ENCODE measurements around the gene SLC9A9.
"Not testable (repeated sequence)": the region's sequence is repeated elsewhere in the genome, so short reads cannot be mapped to it uniquely, and the experiment has no call there.

SLC9A9 gene

DNA sequence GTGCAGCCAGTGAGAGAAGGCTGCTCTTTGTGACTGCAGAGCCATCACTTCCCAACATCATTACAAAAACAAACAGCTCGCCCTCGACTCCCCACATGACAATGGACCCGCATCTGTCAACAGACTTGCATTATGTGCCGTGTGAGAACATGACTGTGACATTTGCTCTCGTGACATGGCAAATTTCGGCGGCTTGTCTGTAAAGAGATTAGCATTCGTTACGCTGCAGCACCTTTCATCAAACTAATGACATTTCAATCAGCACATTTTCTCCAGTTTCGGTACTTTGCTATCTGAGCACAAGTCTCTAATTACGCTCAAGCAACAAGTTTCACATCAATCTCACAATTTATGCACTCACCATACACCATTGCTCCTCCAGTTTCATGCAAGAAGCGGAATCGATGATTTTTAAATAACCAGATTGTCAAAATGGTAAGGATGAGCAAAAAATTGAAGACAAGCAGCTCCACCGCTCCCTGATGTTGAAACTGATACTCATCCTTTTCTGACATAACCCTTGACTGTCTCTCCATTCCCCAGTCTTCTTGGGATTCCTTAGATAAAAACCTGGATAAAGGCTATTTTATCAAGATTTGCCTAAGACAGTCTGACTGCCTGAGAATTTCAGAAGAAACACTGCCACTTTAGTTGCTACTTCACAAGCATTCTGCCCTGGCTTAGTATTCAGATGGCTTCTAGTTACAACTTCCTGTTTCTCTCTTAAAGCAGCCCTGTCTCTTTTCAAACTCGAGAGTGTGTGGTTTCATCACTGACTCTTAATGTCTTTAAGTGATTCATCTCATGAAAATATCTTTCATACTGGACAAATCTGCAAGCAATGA, at the start of gene SLC9A9:
TSS of gene SLC9A9 (minus strand) at position 682 of the 845 bp plus-strand sequence. CDS start at position 536, 146 bp downstream.
- DNase-seq (ENCODE audit: low read depth), result no peak

DNA sequence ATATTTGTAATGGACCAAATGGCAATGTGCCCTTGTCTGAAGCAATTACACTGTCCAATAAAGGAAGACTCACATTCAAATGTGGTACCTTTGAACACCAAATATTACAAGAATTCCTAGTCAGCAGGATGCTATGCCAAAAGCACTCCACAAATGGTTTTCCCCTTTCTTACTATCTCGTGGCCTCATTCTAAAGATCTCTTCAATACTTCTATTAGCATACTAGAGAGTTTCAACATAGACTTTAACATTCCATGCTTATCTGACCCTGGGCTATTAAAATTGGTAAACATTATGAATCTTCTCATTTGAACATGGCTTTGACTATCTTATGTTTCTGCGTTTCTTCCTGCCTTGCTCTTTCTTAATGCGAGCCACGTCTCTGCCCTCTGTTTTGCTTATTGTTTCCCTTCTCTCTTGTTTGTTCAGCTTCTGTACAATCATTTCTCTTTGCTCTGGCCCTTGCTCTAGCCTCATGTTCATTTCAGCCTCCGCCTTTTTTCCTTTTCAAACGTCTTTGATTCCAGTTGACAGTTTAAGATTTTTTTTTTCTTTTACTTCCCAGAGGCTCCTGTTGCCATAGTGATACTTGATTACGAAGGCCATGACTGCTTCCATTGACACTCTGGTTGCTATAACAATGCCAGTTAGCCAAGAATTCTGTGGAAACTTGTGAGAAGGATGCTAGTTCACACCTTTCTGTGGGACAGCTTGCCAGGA, 49.5 kb upstream of the SLC9A9 start:
- no peak for DNase-seq (ENCODE audit: low read depth)

DNA sequence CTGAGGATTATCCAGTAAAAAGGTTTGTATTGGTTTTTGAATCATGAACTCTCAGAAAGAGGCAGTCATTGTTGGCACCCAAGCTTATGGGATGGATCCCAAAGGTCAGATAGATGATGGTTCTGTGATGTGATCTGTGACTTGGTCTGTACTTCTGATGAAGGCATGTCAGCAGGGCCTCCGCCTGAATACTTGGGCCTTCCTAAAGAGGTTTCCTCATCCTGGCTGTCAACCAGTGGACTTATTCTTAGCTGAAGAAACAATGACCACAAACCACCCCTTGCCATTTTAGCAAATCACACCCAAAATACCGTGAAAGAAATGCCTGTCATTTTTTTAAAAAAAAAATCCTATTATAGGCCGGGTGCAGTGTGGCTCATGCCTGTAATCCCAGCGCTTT, 48.2 kb upstream of the SLC9A9 start:
- DNase-seq (ENCODE audit: low read depth), result no peak

DNA sequence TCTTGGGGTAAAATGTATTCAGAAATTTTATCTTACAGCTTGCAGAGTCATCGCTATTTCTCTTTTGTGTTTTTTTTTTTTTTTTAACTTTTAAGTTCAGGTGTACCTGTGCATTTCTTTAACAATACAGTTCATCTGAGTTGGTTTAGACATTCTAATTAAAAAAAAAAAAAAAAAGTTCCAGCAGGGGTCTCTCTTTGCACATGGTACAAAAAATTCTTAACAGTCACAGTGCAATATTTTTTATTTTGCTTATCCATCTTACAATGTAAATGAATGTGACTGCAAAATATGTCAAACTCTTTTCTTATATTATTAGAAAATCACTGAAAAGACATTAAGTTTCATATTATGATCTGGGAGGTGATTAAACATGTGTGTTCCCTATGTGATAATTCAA, 47.5 kb upstream of the SLC9A9 start:
- no peak for DNase-seq (ENCODE audit: low read depth)

DNA sequence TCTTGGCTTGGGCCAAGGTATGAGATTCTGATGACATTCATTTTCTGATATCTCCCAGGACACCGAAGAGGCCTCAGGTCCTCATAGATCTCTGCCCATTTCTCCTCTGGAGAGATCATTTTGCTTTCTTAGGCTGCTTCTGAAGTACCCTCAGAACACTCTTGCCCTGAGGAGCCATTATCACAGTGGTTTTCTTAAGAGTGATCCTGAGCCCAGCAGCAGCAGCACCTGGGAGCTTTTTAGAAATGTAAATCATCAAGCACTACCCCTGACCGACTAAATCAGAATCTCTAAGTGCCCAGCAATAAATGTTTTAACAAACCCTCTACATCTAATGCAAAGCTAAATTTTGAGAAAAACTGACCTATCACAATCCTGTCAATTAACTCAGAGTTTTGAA, 40.6 kb upstream of the SLC9A9 start:
- no peak for DNase-seq (ENCODE audit: low read depth)

DNA sequence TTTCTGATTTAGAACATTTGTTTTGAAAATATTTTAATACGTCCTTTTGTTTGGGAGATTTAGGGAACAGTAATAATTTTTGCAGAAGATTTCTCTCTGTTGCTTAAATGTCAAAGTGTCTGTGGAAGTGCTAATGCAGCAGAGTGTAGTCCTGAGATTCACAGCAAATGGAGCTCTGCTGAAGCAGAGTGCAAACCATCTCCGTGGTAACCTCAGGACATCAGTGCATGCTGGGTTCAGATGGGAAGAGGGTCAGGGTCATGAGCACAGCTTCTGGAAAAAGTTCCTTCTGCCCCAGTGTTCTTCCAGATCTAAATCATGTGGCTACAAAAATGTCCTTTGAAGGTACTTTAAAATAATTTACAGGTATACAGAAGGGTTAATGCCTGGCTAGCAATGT, 39.9 kb upstream of the SLC9A9 start:
- no peak for DNase-seq (ENCODE audit: low read depth)

DNA sequence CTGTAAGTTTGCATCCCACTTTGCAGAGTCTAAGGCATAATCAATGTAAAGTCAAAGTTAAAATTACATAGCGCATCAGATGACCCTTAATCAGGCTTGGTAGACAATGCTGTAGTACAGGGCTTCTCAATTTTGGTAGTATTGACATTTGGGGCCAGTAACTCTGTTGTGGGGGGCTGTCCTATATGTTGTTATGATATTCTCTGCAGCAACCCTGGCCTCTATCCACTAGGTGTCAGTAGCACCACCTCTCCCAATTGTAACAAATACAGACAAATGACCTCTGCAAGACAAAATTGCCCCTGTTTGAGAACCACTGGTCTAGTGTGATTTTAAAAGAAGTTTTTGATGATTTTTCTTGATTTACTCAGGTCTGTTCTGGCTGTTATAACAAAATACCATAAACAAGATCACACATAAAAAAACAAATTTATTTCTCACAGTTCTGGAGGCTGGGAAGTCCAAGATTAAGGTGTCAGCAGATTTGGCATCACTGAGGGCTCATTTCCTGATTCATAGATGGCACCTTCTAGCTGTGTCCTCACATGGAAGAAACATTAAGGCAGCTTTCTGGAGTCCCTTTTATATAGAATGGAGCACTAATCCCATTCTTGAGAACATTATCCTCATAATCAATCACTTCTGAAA, 37.6 kb upstream of the SLC9A9 start:
- no peak for DNase-seq (ENCODE audit: low read depth)

DNA sequence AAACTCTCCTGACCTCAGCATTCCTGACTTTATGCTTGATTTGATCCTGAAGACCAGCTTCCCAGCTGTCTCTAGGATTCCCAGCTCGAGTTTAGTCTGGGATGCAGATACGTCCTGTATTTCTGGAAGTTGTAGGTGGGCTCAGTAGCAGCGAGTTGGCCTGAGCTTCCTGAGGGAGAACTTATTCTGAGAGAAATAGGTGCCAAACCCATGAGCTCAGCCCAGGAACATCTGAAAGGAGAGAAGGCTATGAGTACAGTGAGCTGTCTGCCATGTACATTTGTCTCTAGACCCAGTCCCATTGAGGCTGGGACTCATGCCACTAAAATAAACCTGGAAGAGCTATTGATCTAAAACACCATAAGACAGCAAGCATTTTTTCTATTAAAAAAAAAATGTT, 36.6 kb upstream of the SLC9A9 start:
- no peak for DNase-seq (ENCODE audit: low read depth)

DNA sequence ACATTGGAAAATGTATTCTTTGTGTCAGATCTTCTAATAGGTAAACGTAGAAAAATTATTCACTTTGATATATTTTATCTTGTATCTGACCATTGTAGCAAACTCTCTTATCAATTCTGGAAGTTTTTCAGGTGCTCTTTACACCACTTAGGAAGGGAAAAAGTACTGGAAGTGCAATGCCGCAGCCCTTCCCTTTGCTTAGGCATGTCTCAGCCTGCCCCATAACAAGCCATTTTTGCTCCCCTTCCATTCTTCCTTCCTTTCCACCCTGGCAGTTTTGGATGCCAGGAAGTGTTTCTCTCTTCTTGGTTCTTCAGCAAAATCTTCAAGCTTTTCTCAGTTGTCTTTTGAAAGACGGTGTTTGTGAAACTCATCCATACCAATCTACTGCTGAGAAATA, 34.9 kb upstream of the SLC9A9 start:
- DNase-seq (ENCODE audit: low read depth), result no peak

DNA sequence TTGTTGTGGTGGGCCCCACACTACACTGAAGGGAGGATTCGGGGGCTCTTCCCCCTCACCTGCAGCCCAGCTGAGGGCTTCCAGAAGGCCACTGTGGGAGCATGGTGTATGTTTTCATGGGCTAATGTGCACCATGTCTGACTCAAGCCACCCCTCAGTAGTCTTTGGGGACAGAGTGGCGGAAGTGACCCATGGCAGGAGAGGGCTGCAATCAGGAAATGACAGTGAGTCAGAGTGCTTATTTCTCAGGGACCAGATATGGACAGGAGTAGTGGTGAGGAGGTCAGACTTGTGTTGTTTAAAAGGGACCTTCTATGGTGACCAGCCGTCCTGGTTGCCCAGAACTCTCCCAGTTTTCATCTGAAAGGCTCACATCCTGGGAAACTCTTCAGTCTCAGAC, 32.8 kb upstream of the SLC9A9 start:
- DNase-seq (ENCODE audit: low read depth), result no peak

DNA sequence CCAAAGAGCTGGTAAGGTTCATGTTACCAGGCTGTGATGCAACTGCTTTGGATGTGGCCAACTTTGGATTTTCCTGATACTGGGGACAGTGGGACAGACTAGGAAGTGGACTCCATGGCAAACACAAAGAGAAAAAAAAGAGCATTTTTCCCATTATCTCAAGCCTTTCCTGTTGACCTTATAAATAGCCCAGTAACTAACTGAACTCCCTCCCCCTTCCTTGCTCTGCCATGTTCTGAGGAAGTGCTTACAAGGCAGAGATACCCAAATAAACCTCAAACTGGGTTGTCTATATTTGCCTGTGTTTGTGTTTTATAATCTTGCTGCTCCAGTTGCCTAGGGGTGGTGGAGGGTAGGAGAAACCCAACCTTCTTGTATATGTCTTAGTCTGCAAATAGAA, 27.3 kb upstream of the SLC9A9 start:
- DNase-seq (ENCODE audit: low read depth), result no peak

DNA sequence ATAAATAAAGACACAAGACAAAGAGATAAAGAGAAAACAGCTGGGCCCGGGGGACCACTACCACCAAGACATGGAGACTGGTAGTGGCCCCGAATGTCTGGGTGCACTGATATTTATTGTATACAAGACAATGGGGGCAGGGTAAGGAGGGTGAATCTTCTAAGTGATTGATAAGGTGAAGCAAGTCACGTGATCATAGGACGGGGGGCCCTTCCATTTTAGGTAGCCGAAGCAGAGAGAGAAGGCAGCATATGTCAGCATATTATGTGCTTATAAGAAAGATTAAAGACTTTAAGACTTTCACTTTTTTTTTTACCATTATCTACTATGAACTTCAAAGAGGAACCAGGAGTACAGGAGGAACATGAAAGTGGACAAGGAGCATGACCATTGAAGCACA, 25.3 kb upstream of the SLC9A9 start:
- not testable (repeated sequence) for DNase-seq (ENCODE audit: low read depth)

DNA sequence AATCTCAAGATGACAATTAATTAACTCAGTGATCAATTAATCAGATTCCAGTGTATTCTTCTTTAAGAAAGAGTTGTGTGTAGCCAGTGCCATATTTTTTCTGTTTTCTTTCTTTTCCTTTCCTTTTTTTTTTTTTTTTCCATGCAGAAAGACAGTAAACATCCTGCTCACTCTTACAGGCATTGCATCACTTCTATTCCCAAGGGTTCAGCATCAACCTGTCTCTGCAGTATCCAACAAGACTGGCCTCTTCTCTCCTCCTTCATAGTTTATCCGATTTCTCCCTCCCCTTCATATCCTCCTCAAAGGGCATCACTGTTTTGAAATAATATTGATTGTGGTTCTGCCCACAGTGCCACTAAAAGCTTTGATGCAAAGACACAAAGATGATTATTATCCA, 17.0 kb upstream of the SLC9A9 start:
- no peak for DNase-seq (ENCODE audit: low read depth)

DNA sequence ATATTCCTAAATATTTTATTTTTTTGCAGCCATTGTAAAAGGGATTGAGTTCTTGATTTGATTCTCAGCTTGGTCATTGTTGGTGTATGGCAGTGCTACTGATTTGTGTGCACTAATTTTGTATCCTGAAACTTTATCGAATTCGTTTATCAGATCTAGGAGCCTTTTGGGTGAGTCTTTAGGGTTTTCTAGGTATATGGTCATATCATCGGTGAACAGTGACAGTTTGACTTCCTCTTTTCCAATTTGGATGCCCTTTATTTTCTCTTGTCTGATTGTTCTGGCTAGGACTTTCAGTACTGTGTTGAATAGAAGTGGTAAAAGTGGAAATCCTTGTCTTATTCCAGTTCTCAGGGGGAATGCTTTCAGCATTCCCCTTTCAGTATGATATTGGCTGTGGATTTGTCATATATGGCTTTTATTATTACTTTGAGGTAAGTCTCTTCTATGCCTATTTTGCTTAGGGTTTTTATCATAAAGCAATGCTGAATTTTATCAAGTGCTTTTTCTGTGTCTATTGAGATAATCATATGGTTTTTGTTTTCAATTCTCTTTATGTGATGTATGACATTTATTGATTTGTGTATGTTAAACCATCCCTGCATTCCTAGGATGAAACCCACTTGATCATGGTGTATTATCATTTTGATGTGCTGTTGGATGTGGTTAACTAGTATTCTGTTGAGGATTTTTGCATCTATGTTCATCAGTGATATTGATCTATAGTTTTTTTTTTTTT, 11.4 kb upstream of the SLC9A9 start:
- no peak for DNase-seq (ENCODE audit: low read depth)

DNA sequence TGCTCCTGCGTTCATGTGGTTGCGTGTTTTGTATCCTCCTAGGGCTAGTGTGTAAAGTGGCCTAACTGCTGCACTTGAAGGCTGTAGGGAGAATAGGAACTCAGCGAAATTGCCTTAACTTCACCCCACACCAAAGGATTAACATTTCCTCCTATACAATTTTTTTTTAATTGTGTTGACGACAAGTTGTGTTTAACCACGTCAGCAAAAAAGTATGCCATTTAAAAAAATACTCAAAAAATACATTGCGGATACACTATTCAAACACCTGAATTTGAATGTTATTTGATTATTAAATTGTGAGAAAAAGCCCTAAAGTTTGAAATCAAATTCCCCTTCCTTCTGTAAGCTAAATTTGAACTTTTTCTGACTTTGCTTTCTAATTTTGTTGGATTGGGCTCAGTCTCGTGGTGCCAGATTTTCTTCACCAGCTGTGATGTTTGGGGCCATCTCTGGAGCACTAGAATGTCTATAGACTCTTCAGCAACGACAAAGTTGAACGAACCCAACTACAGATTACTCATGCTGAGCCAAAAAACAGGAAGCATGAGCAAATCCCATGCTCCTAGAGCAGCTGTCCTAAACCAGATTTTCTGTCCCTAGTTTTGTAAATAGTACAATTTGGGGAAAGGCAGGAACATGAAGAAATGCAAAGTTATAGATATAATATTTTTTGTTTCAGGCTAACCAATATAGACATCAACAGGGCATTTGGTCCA, 8.1 kb upstream of the SLC9A9 start:
- DNase-seq (ENCODE audit: low read depth), result no peak

DNA sequence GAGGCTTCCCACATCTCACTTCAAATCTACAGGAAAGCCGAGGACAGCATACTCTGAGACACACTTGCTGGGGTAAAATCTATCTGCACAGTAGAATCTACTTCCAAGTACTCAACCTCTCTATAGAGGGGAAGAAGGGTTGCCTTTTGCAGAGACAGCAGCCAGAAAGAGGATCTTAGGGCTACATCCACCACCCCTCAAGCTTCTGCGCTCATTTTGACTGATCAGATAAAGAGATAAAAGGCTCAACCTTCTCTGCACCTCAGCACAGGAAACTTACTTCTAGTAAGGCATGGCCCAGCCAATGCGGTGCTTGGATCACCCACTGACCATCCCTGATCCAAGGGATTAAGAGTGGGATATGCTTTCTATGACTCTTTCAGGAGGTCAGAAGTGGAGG, 6.9 kb upstream of the SLC9A9 start:
- DNase-seq (ENCODE audit: low read depth), result no peak

DNA sequence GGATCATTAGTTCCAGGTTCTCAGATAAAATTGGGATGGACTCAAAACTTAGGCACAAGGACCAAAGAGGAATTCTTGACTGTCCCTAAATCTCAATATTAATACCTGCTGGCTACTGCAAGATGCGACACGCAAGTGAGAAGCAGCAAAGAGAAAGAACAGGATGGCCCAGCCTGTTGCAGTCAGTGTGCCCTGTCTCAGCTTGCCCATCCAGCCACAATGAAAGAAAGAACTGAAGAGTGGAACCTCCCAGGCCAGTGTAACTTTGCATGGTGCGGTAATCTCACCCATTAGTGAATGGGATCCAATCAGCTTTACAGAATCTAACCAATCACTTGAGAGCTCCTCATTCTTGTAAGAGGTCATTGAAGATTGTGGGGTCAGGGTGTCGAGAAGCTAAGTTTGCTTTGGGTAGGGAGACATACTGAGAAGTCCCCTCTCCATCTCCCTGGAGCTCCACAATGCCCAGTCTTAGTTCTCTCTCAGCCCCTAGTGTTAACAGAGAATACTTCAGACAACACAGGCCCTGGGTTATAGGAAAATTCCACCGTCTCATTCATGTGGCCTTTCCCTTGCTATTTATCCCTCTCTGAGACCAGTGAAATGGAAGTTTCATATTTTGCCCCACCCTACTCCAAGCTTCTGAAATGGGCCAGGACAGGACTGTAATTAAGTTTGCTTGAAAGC, 3.2 kb upstream of the SLC9A9 start:
- DNase-seq (ENCODE audit: low read depth), result no peak

DNA sequence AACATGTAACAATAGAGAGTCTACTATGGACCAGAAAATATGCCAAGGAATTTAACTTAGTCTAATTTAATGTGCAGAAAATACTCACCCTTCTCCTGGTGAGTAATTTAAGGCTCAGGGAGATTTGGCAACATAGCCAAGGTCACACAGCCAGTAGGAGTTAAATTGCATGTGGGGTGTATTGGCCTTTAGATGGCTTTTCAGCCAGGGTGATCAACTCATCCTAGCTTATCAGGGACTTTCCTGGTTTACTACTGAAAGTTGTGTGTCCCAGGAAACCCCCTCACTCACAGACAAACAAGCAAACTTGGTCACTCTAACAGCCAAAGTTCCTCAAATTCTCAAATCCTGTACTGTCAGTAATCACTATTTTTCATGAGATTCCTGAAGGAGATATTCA, 2.6 kb upstream of the SLC9A9 start:
- DNase-seq (ENCODE audit: low read depth), result no peak

DNA sequence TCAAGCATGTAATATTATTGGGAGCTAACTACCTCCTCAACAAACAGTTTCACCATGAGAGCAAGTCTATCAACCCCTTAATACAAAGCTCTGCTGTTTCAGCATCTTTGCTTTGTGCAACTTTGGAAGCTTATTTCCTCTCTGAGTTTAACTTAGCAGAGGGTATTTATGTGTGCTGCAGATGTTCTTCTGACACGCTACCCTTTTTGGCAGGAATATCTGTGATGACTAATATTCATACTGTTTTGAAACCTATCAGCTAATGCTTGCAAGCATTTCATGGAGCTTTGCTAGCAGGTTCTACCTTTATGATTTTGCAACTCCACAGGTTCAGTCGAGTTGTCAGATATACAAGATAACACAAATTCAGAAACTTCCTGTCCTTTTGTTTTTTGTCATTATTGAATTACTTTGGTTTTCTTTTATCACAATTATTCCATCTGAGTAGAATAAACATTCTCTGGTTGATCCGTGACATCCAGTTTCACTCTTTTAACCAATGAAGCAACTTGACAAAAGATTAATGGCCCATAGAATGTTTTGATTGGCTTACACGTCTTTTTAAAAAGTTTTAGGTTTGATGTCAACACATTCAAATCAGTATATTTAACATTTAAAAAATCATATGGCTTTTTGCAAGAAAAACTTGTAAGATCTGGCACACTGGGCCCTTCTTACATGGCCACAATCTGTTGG, 1.7 kb upstream of the SLC9A9 start:
- DNase-seq (ENCODE audit: low read depth), result no peak

DNA sequence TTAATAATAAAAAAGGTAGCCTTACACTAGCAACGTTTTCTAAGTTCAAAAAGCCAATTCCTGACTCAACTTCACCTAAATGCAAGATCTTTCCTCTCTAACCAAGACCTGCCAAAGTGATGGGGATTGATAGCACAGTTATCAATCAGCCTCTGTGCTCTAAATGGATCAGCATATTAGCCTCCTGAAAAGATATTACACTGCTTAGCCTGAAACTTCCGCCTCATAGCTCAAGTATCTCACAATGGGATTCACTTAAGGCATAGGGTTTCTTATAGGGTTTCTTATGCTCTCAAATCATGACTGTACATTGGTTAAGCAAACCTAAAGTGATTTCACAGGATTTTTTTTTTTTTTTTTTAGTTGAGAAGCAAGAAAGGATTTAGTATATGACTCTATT, 436 bp upstream of the SLC9A9 start:
- DNase-seq (ENCODE audit: low read depth), result no peak

DNA sequence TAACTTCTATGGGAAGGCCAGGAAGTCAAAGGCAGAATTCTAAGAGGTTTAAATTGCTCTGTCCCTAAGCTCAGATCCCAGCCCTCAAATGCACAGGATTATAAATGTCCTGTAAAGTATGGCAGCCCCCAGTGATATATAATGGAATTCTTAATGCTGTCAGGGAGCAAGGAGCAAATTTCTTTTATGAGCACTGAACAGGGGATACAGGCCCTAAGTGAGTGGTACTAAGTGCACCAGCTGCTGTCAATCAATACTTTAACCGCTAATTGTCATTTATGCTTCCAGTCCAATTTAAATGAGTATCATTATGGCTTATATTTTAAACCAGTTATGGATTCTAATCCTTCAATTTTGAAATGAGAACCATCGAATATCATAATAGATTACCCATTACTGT, 4.7 kb downstream of the SLC9A9 start:
- DNase-seq (ENCODE audit: low read depth), result no peak

Data from stimulated activated CD8-positive, alpha-beta memory T cell treated with anti-CD3 and anti-CD28 coated beads, Interleukin-15, amount 100 ng/mL, for 24 hours (primary cell).